ENCODE measurements around the gene RPS6KA2. TPM values are rescaled to one million over a fixed set of nuclear protein-coding genes. Genes with fewer than 3 reads are reported as not detected.

The RPS6KA2 gene
- total RNA-seq, 4 donors from 2014 or later = 55.4 to 119 (median 76.4) TPM

DNA sequence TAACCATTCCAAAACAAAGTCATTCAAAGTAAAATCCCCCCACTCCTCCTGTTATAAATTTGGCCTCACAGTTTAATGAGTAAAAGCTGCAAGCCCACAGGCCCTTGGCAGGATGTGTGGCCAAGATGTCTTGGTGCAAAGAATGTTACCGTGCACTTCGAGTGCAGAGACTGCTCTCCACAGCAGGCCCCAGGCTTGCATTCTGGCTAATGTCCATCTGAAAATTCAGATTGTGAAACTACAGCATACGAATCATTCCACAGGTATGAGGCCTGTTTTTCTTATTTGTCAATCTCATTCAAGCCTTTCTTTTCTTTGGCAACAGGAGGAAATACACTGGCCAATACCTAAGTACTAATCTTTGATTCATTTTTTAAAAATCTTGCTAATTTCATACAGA lies 7.1 kb downstream of the RPS6KA2 start:
- ATAC-seq = peak; percentile 85
- WGBS, 2 donors (ENCODE audit: low coverage in 1 of 2) = 14 to 36% methylated on average over 1 to 3 of the region's 3 CpGs
- Histone ChIP-seq H3K27ac (peak overlapping the region; percentile 57 to 79 (median 77)), H3K9me3 (no peaks in the 10 kb centered on the region), H3K27me3 (no peaks in the 10 kb centered on the region), H3K36me3 (peaks cover 0 to 8% of the 10 kb centered on the region in 2 donors), H3K4me3 (no peak overlapping the region), H3K4me1 (peaks cover 4 to 80% (median 23%) of the 10 kb centered on the region in 3 donors)
- TF ChIP-seq POLR2AphosphoS5 (IDR thresholded peaks at IDR 0.05) = peak; percentile 95
- no peak for TF ChIP-seq EP300 (IDR thresholded peaks at IDR 0.05)

DNA sequence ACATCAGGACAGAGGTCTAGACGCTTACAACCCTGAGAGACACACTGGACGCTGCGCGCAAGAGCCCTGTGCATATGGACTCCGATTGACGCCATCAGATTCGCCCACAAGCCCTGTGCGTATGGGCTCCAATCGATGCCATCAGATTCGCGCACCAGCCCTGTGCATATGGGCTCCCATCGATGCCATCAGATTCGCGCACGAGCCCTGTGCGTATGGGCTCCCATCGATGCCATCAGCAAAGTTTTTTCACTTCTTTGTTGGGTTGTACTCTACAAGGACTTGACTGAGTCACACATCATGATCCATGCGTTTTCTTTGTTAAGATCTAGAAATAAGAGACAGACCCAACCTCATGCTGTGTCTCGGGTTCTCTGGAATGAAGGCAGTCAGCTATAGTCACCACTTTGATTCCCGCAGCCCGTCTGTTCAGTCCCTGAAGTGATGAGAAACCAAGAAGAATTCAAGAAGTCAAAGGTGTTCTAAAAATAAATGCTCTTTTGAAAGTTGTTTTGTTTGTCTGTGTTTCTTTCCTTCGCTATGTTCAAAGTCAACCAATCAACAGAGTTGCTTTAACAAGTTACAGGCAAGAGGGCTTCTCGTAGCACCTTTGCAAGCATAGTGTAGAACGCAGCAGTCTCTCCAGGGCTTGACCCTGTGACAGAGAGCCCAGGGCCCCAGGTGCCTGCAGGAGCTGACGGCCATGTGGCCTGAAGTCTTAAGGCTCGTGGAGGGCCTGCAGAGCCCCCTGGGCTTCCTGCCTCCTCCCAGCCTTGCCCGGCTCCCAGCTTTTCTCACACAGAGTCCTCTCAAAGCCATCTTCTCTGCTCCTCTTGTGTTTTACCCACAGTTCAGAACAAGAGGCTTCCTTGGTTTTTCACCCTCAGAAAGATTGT lies 7.9 kb downstream of the RPS6KA2 start:
- H3K9me3 ChIP-seq = no peaks in the 10 kb centered on the region
- peaks cover 0 to 8% of the 10 kb centered on the region in 2 donors for H3K36me3 ChIP-seq
- no peak overlapping the region for H3K4me3 ChIP-seq
- ATAC-seq = no peak
- H3K27ac ChIP-seq = peak overlapping the region in 3 of 4 donors; percentile 76 to 79 (median 78)
- TF ChIP-seq, protein P1, sequence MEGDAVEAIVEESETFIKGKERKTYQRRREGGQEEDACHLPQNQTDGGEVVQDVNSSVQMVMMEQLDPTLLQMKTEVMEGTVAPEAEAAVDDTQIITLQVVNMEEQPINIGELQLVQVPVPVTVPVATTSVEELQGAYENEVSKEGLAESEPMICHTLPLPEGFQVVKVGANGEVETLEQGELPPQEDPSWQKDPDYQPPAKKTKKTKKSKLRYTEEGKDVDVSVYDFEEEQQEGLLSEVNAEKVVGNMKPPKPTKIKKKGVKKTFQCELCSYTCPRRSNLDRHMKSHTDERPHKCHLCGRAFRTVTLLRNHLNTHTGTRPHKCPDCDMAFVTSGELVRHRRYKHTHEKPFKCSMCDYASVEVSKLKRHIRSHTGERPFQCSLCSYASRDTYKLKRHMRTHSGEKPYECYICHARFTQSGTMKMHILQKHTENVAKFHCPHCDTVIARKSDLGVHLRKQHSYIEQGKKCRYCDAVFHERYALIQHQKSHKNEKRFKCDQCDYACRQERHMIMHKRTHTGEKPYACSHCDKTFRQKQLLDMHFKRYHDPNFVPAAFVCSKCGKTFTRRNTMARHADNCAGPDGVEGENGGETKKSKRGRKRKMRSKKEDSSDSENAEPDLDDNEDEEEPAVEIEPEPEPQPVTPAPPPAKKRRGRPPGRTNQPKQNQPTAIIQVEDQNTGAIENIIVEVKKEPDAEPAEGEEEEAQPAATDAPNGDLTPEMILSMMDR (IDR thresholded peaks at IDR 0.05) = no peak
- TF ChIP-seq POLR2A (IDR thresholded peaks at IDR 0.05) (no peak), POLR2AphosphoS5 (IDR thresholded peaks at IDR 0.05) (no peak), EP300 (IDR thresholded peaks at IDR 0.05) (no peak)
- H3K27me3 ChIP-seq = no peaks in the 10 kb centered on the region
- H3K4me1 ChIP-seq = peaks cover 4 to 80% (median 17%) of the 10 kb centered on the region in 3 donors
- 90 to 96% methylated on average over 18 to 19 of the region's 27 CpGs for WGBS, 2 donors (ENCODE audit: low coverage in 1 of 2)

DNA sequence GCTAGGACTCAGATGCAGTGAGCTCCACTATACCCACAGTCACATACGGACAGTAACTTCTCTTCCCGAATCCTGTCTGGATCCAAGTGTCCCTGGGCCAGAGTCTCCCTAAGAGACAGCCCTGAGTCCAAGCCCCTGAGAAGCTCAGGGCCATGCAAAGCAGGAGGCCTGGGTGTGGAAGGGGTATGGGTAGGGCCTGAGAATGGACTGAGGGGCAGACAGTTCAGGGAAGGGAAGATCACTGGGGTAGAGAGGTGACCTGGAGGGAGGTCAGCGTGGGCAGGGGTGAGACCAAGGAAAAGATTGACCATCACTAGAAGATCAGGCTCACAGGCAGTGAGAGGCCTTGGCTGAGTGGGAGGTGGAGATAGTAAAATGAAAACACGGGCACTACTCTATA lies 8.8 kb downstream of the RPS6KA2 start:
- H3K9me3 ChIP-seq = no peaks in the 10 kb centered on the region
- peaks cover 4 to 80% (median 15%) of the 10 kb centered on the region in 3 donors for H3K4me1 ChIP-seq
- no peaks in the 10 kb centered on the region for H3K27me3 ChIP-seq
- H3K27ac ChIP-seq = peak overlapping the region in 1 of 4 donors; percentile 78
- no peak overlapping the region for H3K4me3 ChIP-seq
- no peak for ATAC-seq
- H3K36me3 ChIP-seq = peaks cover 0 to 8% of the 10 kb centered on the region in 2 donors
- TF ChIP-seq, protein P1 (IDR thresholded peaks at IDR 0.05) = no peak
- TF ChIP-seq POLR2A (IDR thresholded peaks at IDR 0.05) (no peak), POLR2AphosphoS5 (IDR thresholded peaks at IDR 0.05) (no peak), EP300 (IDR thresholded peaks at IDR 0.05) (no peak)
- WGBS, 2 donors (ENCODE audit: low coverage in 1 of 2) = 84% methylated on average over 2 of the region's 4 CpGs; no CpG with 5 or more reads in 1 of the 2 donors

DNA sequence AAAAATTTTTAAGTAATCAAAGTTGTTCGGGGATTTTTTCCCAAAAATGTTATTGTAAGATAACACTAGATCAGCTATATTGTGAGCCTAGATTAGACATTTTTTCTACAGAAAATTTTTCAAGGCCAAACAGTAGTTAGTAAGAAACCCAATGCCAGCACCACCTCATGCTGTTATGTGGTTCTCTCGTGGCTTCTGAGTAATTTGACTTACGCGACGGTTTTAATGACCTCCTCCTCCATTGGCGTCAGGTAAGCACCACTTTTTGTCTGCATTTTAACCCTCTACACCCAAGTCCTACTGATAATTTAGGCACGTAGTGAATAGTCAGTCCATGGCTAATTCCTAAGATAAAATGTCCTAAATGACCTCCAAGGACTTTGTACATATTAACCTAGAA lies 9.7 kb downstream of the RPS6KA2 start:
- ATAC-seq = no peak
- H3K27me3 ChIP-seq = no peaks in the 10 kb centered on the region
- no peak overlapping the region for H3K27ac ChIP-seq
- H3K9me3 ChIP-seq = no peaks in the 10 kb centered on the region
- no peak overlapping the region for H3K4me3 ChIP-seq
- H3K4me1 ChIP-seq = peaks cover 4 to 82% (median 14%) of the 10 kb centered on the region in 3 donors
- 92 to 100% methylated on average over 1 to 7 of the region's 7 CpGs for WGBS, 2 donors (ENCODE audit: low coverage in 1 of 2)
- H3K36me3 ChIP-seq = peaks cover 0 to 8% of the 10 kb centered on the region in 2 donors
- no peak for TF ChIP-seq POLR2A (IDR thresholded peaks at IDR 0.05)

DNA sequence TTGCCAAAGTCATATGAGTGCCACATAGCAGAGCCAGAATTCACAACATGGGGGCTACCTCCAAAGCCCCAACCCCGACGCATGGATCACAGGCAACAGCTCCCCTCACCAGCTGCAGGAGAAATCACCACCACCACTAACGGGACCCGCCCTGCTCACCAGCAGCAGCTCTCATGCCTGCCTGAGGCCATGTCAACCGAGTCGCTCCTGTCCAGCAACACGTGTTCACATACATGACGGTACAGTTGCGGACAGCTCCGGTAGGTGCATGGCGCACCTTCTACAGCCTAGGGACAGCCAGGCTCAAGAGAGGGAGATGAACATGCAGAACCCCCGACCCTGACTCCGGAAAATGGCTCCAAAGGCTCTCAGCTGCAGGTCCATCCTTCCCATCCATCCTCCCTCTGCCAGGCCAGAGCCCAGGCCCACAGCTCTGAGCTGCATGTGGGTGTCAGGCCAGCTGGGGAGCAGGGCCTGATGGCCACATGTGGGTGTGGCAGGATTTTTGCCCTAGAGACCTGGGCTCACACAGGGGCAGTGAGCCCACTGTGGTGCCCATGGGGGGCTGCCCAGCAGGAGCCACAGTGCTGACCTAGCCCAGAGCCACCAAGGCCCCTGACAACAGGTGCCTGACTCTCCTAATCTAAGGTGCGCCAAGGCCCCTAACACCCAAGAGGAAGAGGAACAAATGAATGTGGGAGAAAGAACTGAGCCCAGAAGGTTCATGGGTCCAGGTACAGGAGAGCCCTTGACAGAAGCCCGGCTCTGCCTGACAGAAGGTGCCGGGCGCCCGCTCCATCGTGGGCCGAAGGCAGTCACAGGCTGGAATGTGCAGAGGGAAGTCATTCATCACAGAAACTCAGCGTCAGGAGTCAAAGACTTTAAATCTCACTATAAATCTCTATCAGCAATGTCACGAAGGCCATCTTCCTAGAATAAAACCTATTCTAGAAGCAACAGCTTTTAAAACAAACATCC lies 10.5 kb downstream of the RPS6KA2 start:
- Histone ChIP-seq H3K27me3 (no peaks in the 10 kb centered on the region), H3K27ac (peak overlapping the region in 2 of 4 donors; percentile 21 to 64), H3K9me3 (no peaks in the 10 kb centered on the region), H3K4me3 (no peak overlapping the region), H3K36me3 (peaks cover 0 to 8% of the 10 kb centered on the region in 2 donors), H3K4me1 (peaks cover 4 to 80% (median 14%) of the 10 kb centered on the region in 3 donors)
- WGBS, 2 donors (ENCODE audit: low coverage in 1 of 2) = 98 to 100% methylated on average over 2 to 12 of the region's 22 CpGs
- TF ChIP-seq POLR2A (IDR thresholded peaks at IDR 0.05) = no peak
- TF ChIP-seq, protein P1 (IDR thresholded peaks at IDR 0.05) = no peak
- TF ChIP-seq POLR2AphosphoS5 (IDR thresholded peaks at IDR 0.05) = no peak
- TF ChIP-seq EP300 (IDR thresholded peaks at IDR 0.05) = no peak
- ATAC-seq = no peak

Data from gastroesophageal sphincter (tissue), 4 donors.